A172 (cell line): Measurements from ENCODE around the gene VOPP1. TPM values are rescaled to one million over a fixed set of nuclear protein-coding genes. Genes with fewer than 3 reads are reported as not detected.

Experiments used
- DNase-seq: peaks from one replicate; pipeline ENCODE4 v3.0.0-alpha.2; 2015; ENCODE audit warnings: low spot score
- total RNA-seq: library from RNA; depleted of rRNA; stranded (reverse); fragments of >200 nt; shearing (Covaris generic); gene quantifications from 2 replicates; pipeline ENCODE4 v1.2.3, GENCODE V29; 2014

The VOPP1 gene
- total RNA-seq, 1 experiment from 2014 or later: 112 TPM

- no peak for DNase-seq
These were observed 103.0 kb downstream of the VOPP1 start for GRCh38 chr7:55469271-55469681.

DNA sequence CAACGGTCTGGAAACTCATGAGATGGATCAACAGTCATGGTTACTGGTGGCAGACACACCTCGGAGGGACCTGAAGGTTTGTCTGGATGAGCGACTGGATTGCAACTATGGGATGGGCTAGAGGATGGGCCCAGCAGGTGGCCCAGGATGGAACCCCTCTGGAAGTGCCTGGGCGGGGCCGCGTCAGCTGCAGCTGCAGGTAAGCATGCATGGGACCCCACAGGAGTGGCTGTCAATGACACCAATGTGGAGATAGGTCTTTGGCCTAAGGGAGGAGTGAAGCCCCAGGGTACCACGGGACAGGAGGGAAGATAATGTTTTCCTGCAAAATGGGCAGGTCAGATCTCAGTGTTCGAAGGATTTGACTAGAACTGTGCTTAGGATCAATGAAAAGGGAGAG, 103.8 kb downstream of the VOPP1 start:
- DNase-seq: no peak

DNA sequence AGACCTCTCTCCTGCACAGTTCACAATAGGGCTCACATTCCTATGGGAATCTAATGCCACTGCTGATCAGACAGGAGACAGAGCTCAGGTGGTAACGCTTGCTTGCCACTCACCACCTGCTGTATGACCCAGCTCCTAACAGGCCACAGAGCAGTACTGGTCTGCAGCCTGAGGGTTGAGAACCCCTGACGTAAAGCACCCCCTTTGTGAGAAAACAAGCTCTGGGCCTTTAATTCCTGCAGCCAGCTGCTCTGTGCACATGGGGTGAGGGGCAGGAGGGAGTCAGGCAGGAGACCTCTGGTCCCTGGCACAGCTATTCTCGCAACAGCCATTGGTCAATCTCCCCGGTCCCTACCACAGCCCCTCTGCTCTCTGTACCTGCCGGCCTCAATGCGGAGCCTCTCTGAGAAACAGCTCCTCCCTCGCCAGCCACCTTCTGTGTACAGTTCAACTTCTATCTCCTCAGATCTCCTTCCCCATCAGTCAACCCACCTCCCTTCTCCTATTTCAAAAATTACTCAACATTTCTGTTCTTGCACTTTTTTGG, 105.2 kb downstream of the VOPP1 start:
- DNase-seq: no peak

GRCh38 chr7:55465691-55466090, 106.6 kb downstream of the VOPP1 start:
- no peak for DNase-seq

DNA sequence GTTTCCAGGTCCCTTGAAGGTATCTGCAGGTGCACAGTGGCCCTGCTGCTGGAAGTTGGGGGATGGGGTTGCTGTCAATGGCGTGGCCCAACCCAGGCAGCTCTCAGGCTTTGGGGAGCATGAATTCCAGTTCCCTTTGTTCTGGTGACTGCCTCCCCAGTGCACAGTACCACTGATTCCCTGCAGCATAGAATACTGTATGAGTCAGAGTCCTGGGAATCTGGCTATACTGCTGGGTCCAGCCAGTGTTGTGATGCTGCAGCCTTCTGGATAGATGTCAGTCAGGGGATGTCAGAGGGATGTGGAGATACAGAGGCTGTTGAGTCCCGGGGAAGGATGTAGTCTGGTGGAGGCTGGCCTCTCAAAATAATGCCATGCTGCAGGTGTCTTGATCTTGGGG, 107.9 kb downstream of the VOPP1 start:
- no peak for DNase-seq

- DNase-seq: no peak
These were observed 108.5 kb downstream of the VOPP1 start for GRCh38 chr7:55463686-55464262.

- no peak for DNase-seq
These were observed 114.0 kb downstream of the VOPP1 start for GRCh38 chr7:55458351-55458750.

GRCh38 chr7:55457801-55458200, 114.5 kb downstream of the VOPP1 start:
- no peak for DNase-seq

DNA sequence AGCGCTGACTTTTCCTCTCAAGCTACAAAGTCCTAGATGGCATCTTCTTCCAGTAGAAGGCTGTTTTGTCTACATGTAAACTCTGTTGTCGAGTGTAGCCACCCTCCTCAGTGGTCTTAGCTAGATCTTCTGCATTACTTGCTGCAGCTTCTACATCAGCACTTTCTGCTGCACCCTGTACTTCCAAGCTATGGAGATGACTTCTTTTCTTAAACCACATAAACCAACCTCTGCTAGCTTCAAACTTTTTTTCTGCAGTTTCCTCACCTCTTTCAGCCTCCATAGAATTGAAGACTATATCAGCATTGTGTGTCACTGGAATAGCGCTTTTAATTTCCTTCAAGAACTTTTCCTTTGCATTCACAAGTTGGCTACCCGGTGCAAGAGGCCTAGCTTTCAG, 119.3 kb downstream of the VOPP1 start:
- DNase-seq: no peak

DNA sequence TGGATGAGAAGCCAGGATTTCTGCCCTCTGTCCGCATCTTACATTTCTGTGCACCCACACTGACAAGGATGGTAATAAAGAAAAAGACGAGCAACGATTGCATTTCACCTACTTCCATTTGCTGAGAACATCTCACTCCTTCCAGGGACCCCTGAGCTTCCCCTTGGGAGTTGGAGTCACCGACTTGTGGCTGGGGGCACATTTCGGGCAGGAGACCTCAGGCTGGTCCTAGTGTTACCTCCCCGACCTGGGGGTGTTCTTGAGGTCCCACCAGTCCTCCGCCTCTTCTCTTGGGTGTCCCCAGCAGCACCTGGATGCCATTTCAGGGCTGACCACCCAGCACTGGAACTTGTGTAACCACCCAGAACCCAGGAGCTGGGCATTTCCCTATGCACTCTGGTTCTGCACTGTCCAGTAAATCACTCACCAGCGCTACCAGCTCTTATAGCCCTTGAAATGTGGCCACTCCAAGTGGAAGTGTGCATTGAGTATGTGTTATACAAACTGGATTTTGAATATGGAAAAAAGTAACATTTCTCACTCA, 122.2 kb downstream of the VOPP1 start:
- no peak for DNase-seq

GRCh38 chr7:55449205-55449991, 122.9 kb downstream of the VOPP1 start:
- no peak for DNase-seq

GRCh38 chr7:55448526-55448925, 123.8 kb downstream of the VOPP1 start:
- DNase-seq: no peak

GRCh38 chr7:55444786-55445185, 127.5 kb downstream of the VOPP1 start:
- DNase-seq: no peak

DNA sequence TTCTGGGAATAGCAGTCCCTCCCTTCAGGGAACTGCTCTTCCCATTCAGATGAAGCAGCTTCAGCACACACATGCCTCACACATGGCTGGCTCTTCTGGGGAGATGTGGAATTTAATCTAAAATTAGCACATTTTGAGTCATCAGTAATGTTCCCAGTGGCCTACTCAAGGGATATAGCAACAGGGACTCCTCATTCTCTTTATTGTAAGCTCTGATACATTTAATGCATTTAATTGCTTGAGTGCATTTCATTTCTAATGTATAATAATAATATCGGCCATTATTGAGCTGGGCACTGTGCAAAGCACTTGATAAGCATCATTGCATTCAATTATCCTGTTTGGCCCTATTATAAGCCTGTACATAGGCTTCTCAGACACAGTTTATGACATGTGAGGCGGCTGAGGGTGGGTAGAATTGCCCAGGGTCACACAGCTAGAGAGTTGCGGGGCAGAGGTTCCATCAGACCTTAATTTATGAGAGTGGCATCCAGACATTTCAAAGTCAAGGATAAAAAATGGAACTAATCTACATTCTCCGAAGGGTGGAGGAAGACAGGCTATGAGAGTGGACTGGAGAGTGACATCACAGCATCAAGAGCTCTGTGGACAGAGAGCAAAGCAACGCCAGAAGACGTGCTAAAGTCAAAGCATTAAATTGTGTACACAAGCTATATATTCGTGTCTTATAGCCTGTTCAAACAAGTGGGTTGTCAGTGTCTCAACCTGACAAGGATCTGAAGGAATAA, 130.4 kb downstream of the VOPP1 start:
- peak; percentile 64 for DNase-seq

DNA sequence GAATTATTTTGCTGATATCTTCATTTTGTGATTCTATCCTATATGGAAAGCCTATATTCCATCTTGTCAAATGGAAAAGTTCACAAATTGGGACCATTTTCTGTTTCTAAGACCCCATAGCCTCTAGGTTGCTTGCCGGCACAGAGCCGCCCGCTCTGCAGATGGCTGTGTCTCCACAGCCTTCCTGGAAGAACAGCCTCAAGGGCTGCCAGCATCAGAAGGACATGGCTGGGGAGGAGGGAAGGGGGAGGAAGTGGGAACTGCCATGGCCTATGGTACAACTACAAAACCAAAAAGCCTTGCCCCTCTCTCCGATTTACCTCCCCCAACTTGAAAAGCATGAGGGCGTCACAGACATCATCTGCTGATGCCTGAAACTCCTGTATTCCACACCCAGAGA, 131.3 kb downstream of the VOPP1 start:
- DNase-seq: no peak

DNA sequence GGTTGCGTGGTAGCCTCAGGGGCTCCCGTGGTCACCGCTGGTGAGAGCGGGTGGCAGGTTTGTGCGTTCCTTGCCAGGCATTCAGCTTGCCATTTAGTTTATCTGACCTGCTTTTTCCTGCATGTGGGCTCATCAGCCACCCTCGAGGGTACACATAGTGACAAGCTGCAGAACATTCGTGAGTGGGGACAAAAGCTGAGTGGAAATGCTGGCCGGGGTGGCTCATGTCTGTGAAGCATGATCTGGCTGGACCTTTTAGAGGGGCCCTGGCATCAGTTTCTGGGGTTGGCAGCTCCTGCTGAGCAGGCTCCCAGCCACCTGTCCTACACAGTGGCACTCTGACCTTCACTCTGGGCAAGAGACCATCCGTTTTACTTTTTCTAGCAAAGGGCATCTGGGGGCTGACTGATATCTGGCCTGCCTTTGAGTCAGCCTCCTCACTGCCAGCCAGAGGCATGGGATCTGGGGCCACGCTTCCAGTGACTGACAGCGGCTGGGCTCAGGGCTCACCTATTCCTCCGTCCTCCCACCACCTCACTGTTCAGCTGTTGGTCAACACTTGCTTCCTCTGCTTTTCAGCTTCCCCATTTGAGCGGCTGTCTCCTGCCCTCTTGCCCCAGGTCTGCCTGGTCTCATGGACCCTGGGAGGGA, 132.1 kb downstream of the VOPP1 start:
- DNase-seq: no peak

GRCh38 chr7:55439627-55440026, 132.7 kb downstream of the VOPP1 start:
- DNase-seq: peak; percentile 38

DNA sequence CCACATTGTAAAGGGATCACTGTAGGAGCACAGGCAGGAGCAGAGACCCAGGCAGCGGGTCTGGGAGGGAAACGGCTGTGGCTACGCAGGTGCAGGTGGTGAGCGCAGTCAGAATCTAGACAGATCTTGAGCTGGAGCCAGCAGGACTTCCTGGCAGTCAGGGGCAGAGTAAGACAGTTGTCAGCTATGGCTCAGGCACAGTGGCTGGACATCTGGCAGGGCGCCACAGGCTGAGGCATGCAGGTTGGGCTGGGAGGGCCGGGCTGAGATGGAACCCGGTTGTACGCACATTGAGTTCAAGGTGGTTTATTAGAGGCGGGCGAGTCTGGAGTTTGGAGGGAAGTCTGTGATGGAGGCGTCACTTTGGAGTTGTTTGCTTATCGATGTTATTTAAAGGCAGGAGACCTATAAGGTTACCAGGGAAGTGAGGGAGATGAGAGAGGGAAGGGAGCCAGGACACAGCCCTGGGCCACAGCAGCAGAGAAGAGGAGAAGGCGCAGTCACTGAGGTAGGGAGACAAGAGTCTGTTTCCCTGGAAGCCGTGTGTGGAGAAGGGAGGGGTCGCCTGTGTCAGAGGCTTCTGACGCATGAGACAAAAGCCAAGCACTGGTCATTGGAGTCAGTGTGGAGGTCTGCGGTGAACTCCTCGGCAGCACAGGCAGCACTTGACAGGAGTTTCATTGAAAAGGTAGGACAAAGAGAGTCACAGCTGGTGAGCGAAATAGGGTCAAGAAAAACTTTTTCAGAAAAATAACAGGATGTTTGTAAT, 133.4 kb downstream of the VOPP1 start:
- DNase-seq: no peak

GRCh38 chr7:55438085-55438756, 134.1 kb downstream of the VOPP1 start:
- no peak for DNase-seq

DNA sequence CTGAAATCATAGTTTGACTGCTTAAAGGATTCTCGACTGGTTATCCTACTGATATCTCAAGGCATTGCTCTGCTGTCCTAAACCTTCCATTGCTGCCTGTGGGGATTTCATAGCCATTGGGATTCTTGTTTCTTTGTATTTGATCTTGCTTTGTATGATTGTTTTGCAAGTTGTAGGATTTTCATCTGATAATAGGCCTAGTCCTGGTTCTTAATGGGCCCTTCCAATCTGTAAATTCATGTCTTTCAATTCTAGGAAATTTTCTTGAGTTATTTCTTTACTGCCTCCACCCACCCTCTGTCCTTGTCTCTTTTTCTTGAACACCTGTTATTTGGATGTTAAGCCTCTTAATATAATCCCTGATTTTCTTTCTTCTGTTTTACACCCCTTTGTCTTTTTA, 134.9 kb downstream of the VOPP1 start:
- DNase-seq: no peak
